Keratinocyte (primary cell): ENCODE measurements around the gene KRTAP8-1. TPM values are rescaled to one million over a fixed set of nuclear protein-coding genes. Genes with fewer than 3 reads are reported as not detected.

Experiments
- DNase-seq: peaks from one replicate; pipeline ENCODE4 v3.0.0-alpha.2; 2011; ENCODE audit warnings: low read depth, missing footprints, low spot score
- FAIRE-seq: peaks from 2 replicates; lab custom pipeline; 2011; peaks lifted over from hg19 to GRCh38; lab: Jason Lieb, UNC
- H2AFZ ChIP-seq: 2 replicates; pipeline ENCODE4 v1.6.0; 2012; ENCODE audit warnings: low read length, control low read depth, inconsistent platforms; ENCODE audit not compliant: control insufficient read depth
- H3K27ac ChIP-seq: 2 replicates; pipeline ENCODE4 v1.5.1; 2011; ENCODE audit warnings: low read length; ENCODE audit not compliant: control insufficient read depth, insufficient read depth
- H3K27me3 ChIP-seq: 3 replicates; pipeline ENCODE4 v1.6.0; 2011; ENCODE audit warnings: low read length; ENCODE audit not compliant: control insufficient read depth, insufficient read depth; ENCODE audit errors: extremely low read depth
- H3K36me3 ChIP-seq, 2 experiments: 2 replicates in 1 of 2; 3 replicates in 1 of 2; pipeline ENCODE4 v1.5.1; 2011; ENCODE audit warnings: low read length in 2 of 2, mild to moderate bottlenecking in 1 of 2; ENCODE audit not compliant: control insufficient read depth in 2 of 2, insufficient read depth in 2 of 2; ENCODE audit errors: extremely low read depth in 1 of 2
- H3K4me1 ChIP-seq: 3 replicates; pipeline ENCODE4 v1.5.1; 2011; ENCODE audit warnings: low read length; ENCODE audit not compliant: control insufficient read depth, insufficient read depth; ENCODE audit errors: extremely low read depth
- H3K4me2 ChIP-seq: 3 replicates; pipeline ENCODE4 v1.6.0; 2011; ENCODE audit warnings: low read depth, low read length; ENCODE audit not compliant: control insufficient read depth, insufficient read depth; ENCODE audit errors: extremely low read depth
- H3K4me3 ChIP-seq, 3 experiments: fragments of 200-600 bp in 1 of 3; sonication (generic) in 1 of 3; 2 replicates in 2 of 3; 3 replicates in 1 of 3; pipeline ENCODE4 v1.5.1; 2011 to 2016; ENCODE audit warnings: low read length in 3 of 3, mild to moderate bottlenecking in 3 of 3, control low read depth in 2 of 3, inconsistent platforms in 1 of 3, low read depth in 1 of 3, mixed read lengths in 1 of 3, mixed run types in 1 of 3, moderate library complexity in 1 of 3; ENCODE audit not compliant: control insufficient read depth in 2 of 3, insufficient read depth in 2 of 3; ENCODE audit errors: extremely low read depth in 1 of 3
- H3K79me2 ChIP-seq: 2 replicates; pipeline ENCODE4 v1.6.0; 2012; ENCODE audit warnings: low read length; ENCODE audit not compliant: control insufficient read depth, insufficient read depth
- H3K9ac ChIP-seq: 3 replicates; pipeline ENCODE4 v1.6.0; 2011; ENCODE audit warnings: low read length; ENCODE audit not compliant: control insufficient read depth, insufficient read depth; ENCODE audit errors: extremely low read depth
- H3K9me1 ChIP-seq: 3 replicates; pipeline ENCODE4 v1.6.0; 2011; ENCODE audit warnings: low read length; ENCODE audit not compliant: control insufficient read depth, insufficient read depth; ENCODE audit errors: extremely low read depth
- H3K9me3 ChIP-seq: 2 replicates; pipeline ENCODE4 v1.5.1; 2012; ENCODE audit warnings: low read depth, low read length; ENCODE audit not compliant: control insufficient read depth
- H4K20me1 ChIP-seq: 3 replicates; pipeline ENCODE4 v1.6.0; 2011; ENCODE audit warnings: low read length; ENCODE audit not compliant: control insufficient read depth, insufficient read depth; ENCODE audit errors: extremely low read depth
- EZH2 ChIP-seq: IDR thresholded peaks from one replicate; pipeline ENCODE4 v1.6.1; 2012; ENCODE audit warnings: inconsistent platforms, mild to moderate bottlenecking, low read length, moderate library complexity
- dilution Hi-C: fragments of 300-500 bp; cut with MboI; formaldehyde crosslinking; loops from one replicate; pipeline ENCODE4 v1.7.0; 2020; ENCODE audit warnings: low sequenced_read_pairs; ENCODE audit not compliant: extremely low pct_ligation_motif_present
- polyA plus RNA-seq, 5 experiments: library from polyadenylated mRNA; depleted of rRNA in 3 of 5; stranded (reverse) in 3 of 5; stranded (forward) in 1 of 5; unstranded in 1 of 5; fragments of >200 nt; gene quantifications; 1 replicate in 1 of 5; 2 replicates in 3 of 5; 3 replicates in 1 of 5; pipeline versions ENCODE4 v1.2.1 to v1.2.3, GENCODE V29; 2011 to 2012; ENCODE audit warnings: missing spikeins in 2 of 5, low read depth in 1 of 5, low replicate concordance in 1 of 5
- TF ChIP-seq, protein P1 (sequence below), 3 experiments: IDR thresholded peaks in 1 of 3; conservative IDR thresholded peaks in 1 of 3; optimal IDR thresholded peaks in 1 of 3; 2 replicates in 2 of 3; 3 replicates in 1 of 3; pipeline versions ENCODE3 to v1.5.1; 2011; ENCODE audit warnings: low read length in 3 of 3, mild to moderate bottlenecking in 3 of 3, moderate library complexity in 2 of 3, control low read depth in 1 of 3, inconsistent platforms in 1 of 3; ENCODE audit not compliant: insufficient read depth in 2 of 3; ENCODE audit errors: extremely low read depth in 1 of 3

The KRTAP8-1 gene
- polyA plus RNA-seq, 1 donor (not counting 4 experiments of a cell fraction or from before 2014, with no cell fraction given): not detected

DNA sequence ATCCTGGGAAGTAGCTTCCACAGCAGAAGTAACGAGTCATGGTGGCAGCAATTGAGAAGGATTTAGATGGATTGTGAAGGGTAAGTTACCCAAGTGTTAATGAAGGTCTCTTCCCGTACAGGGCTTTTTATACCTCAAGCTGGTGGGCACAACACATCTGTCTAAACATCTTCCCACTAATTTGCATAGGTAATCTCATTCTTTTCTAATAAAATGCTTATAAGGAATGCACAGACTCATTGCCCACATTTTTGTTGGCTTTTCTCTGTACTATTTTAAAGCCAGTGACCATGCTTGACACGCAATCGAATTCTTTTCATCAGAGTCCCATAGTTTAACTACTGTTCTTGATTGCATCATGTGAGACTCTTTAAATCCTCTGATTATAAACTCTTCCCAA lies 16.6 kb upstream of the KRTAP8-1 start, which contains the start of gene KRTAP7-1:
KRTAP7-1 (minus strand) TSS at position 101 of the 400 bp plus-strand sequence; CDS start at position 40, 61 bp downstream.
- dilution Hi-C loops: no loop called here
- no peak for DNase-seq
- no peaks in the 10 kb centered on the region for H3K9me1 ChIP-seq
- H3K36me3 ChIP-seq: no peaks in the 10 kb centered on the region
- no peaks in the 10 kb centered on the region for H3K79me2 ChIP-seq
- TF ChIP-seq, protein P1, sequence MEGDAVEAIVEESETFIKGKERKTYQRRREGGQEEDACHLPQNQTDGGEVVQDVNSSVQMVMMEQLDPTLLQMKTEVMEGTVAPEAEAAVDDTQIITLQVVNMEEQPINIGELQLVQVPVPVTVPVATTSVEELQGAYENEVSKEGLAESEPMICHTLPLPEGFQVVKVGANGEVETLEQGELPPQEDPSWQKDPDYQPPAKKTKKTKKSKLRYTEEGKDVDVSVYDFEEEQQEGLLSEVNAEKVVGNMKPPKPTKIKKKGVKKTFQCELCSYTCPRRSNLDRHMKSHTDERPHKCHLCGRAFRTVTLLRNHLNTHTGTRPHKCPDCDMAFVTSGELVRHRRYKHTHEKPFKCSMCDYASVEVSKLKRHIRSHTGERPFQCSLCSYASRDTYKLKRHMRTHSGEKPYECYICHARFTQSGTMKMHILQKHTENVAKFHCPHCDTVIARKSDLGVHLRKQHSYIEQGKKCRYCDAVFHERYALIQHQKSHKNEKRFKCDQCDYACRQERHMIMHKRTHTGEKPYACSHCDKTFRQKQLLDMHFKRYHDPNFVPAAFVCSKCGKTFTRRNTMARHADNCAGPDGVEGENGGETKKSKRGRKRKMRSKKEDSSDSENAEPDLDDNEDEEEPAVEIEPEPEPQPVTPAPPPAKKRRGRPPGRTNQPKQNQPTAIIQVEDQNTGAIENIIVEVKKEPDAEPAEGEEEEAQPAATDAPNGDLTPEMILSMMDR (optimal IDR thresholded peaks at IDR 0.05 in 1 of 3, IDR thresholded peaks at IDR 0.05 in 1 of 3, conservative IDR thresholded peaks at IDR 0.05 in 1 of 3; ENCODE audit: extremely low read depth in 1 of 3, insufficient read depth in 2 of 3, low read length in 3 of 3): no peak
- no peak for TF ChIP-seq EZH2
- no peak within 1 kb of the TSS for H3K4me2 ChIP-seq
- H3K9ac ChIP-seq: no peak within 1 kb of the TSS
- no peaks in the 10 kb centered on the region for H3K27me3 ChIP-seq
- no peak within 1 kb of the TSS for H3K4me3 ChIP-seq
- no peak for FAIRE-seq
- H4K20me1 ChIP-seq: no peaks in the 10 kb centered on the region
- no peak within 1 kb of the TSS for H2AFZ ChIP-seq
- no peaks in the 10 kb centered on the region for H3K4me1 ChIP-seq
- H3K9me3 ChIP-seq: no peaks in the 10 kb centered on the region
- no peak within 1 kb of the TSS for H3K27ac ChIP-seq

DNA sequence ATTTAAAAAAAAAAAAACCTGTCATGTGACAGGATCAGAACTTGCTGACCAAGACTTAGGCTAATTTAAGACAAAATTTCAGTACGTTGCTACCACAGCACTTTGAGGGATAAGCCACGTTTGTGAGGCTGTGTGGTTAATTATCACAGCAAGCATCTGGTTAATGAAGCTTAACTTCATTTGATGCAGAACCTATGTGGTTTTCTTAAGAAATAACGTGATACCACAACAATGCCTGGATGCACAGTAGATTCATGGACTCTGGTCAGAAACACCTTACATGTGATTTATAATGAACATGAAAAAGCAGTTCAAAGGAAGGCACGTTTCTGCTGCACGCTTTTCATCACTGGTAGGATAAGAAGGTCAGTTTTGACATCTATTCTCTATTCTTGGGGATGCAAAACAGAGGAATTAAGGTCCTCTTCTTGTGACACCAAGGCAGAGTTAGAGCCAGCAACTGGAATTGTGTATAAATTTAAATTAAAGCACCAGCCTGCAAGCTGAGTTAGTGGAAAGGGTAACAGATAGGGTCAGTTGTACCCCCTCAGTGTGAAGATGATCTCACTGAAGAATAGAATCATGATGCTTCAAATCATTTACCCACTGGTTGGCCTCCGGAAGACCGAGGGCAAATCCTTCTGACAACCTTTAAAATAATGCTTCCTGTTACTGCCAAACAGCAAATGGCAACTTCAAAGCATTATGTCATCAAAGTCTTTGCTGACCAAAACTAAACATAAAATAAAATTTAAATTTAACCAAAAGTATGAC lies 6.0 kb upstream of the KRTAP8-1 start:
- Histone ChIP-seq H3K4me3 (no peak overlapping the region), H3K4me2 (no peak overlapping the region), H3K27ac (no peak overlapping the region), H3K9me3 (no peaks in the 10 kb centered on the region), H3K36me3 (no peaks in the 10 kb centered on the region), H3K79me2 (no peaks in the 10 kb centered on the region), H2AFZ (no peak overlapping the region), H3K9me1 (no peaks in the 10 kb centered on the region), H3K4me1 (no peaks in the 10 kb centered on the region), H3K9ac (no peak overlapping the region), H3K27me3 (no peaks in the 10 kb centered on the region), H4K20me1 (no peaks in the 10 kb centered on the region)
- dilution Hi-C loops: no loop called here
- DNase-seq (no peak), FAIRE-seq (no peak)
- TF ChIP-seq, protein P1 (optimal IDR thresholded peaks at IDR 0.05 in 1 of 3, IDR thresholded peaks at IDR 0.05 in 1 of 3, conservative IDR thresholded peaks at IDR 0.05 in 1 of 3; ENCODE audit: extremely low read depth in 1 of 3, insufficient read depth in 2 of 3, low read length in 3 of 3): no peak
- TF ChIP-seq EZH2: no peak
